HepG2 (cell line): Measurements from ENCODE around the gene NFATC3. TPM values are rescaled to one million over a fixed set of nuclear protein-coding genes. Genes with fewer than 3 reads are reported as not detected.

Experiments
- ATAC-seq: fragments of 200-7000 bp; cut with Tn5 transposase; 3 replicates; pipeline ENCODE4 v1.9.1; 2020; ENCODE audit warnings: mild to moderate bottlenecking, moderate library complexity
- BruUV-seq: library from RNA; stranded (reverse); fragments of 400-500 nt; replicated peaks from 2 replicates; lab custom pipeline; 2021; lab: Mats Ljungman, UMichigan
- CTCF ChIA-PET: fragments of 300-600 bp; formaldehyde crosslinking; extraction: SDS; loops from one replicate; lab custom pipeline; 2021; ENCODE audit warnings: low total read pairs, inconsistent platforms, low intra/inter-chr PET ratio; lab: Yijun Ruan, JAX
- POLR2A ChIA-PET: fragments of 350-600 bp; sonication (Branson Sonifier 250); formaldehyde crosslinking; loops from one replicate; lab custom pipeline; 2020; ENCODE audit warnings: antibody characterized with exemption, inconsistent platforms; lab: Yijun Ruan, JAX
- DNase-seq: peaks from one replicate; pipeline ENCODE4 v3.0.0-alpha.2; 2015; ENCODE audit warnings: low spot score
- FAIRE-seq: peaks from 3 replicates; lab custom pipeline; 2011; peaks lifted over from hg19 to GRCh38; lab: Jason Lieb, UNC
- H2AFZ ChIP-seq: one replicate; pipeline ENCODE4 v1.6.1; 2011; ENCODE audit warnings: low read length, inconsistent platforms
- H3K27ac ChIP-seq: fragments of 300-600 bp; 3 replicates; pipeline ENCODE4 v1.8.0; 2011; ENCODE audit warnings: mixed run types, mild to moderate bottlenecking, mixed read lengths, low read length, inconsistent platforms; ENCODE audit not compliant: insufficient read depth; ENCODE audit errors: extremely low read length
- H3K27me3 ChIP-seq, 2 experiments: fragments of 200-600 bp in 1 of 2; 2 replicates in 1 of 2; 3 replicates in 1 of 2; pipeline versions ENCODE4 v1.6.0 to v1.8.0; 2011; ENCODE audit warnings: low read length in 2 of 2, mild to moderate bottlenecking in 2 of 2, moderate library complexity in 2 of 2, inconsistent platforms in 1 of 2; ENCODE audit not compliant: insufficient read depth in 2 of 2, control insufficient read depth in 1 of 2
- H3K36me3 ChIP-seq, 2 experiments: fragments of 200-600 bp in 1 of 2; replicated peaks in 1 of 2; 2 replicates in 1 of 2; 3 replicates in 1 of 2; pipeline versions ENCODE4 v1.5.1 to v1.8.0; 2011; ENCODE audit warnings: low read length in 2 of 2, inconsistent platforms in 1 of 2; ENCODE audit not compliant: insufficient read depth in 2 of 2, control insufficient read depth in 1 of 2
- H3K4me1 ChIP-seq: 2 replicates; pipeline ENCODE4 v1.5.1; 2012; ENCODE audit warnings: low read length, inconsistent platforms; ENCODE audit not compliant: insufficient read depth
- H3K4me2 ChIP-seq: 2 replicates; pipeline ENCODE4 v1.6.0; 2011; ENCODE audit warnings: low read depth, low read length, inconsistent platforms
- H3K4me3 ChIP-seq, 3 experiments: fragments of 200-600 bp in 1 of 3; sonication (generic), shearing (Covaris generic) in 1 of 3; replicated peaks in 1 of 3; 2 replicates each; pipeline ENCODE4 v1.5.1; 2011 to 2016; ENCODE audit warnings: low read length in 3 of 3, inconsistent platforms in 2 of 3, low read depth in 2 of 3, mild to moderate bottlenecking in 2 of 3, control low read depth in 1 of 3, mixed read lengths in 1 of 3; ENCODE audit not compliant: insufficient read depth in 1 of 3
- H3K79me2 ChIP-seq: one replicate; pipeline ENCODE4 v1.6.1; 2011; ENCODE audit warnings: low read length, inconsistent platforms; ENCODE audit not compliant: insufficient read depth
- H3K9ac ChIP-seq: 2 replicates; pipeline ENCODE4 v1.6.0; 2011; ENCODE audit warnings: mild to moderate bottlenecking, low read depth, low read length, inconsistent platforms; ENCODE audit not compliant: insufficient read depth
- H3K9me3 ChIP-seq: 2 replicates; pipeline ENCODE4 v1.5.1; 2012; ENCODE audit warnings: mild to moderate bottlenecking, low read length
- H4K20me1 ChIP-seq: 2 replicates; pipeline ENCODE4 v1.6.0; 2011; ENCODE audit warnings: inconsistent platforms, mild to moderate bottlenecking, low read length, moderate library complexity; ENCODE audit not compliant: insufficient read depth
- HIVEP1 ChIP-seq: sonication (generic); formaldehyde crosslinking; IDR thresholded peaks from 2 replicates; pipeline ENCODE4 v1.4.0; 2020; ENCODE audit warnings: mild to moderate bottlenecking, missing genetic modification reagents
- NCOA1 ChIP-seq: sonication (generic); formaldehyde crosslinking; IDR thresholded peaks from 2 replicates; pipeline ENCODE4 v1.9.0; 2021; ENCODE audit warnings: missing genetic modification reagents
- RFX1 ChIP-seq: fragments of 450-650 bp; IDR thresholded peaks from 2 replicates; pipeline ENCODE4 v1.6.1; 2017
- SOX5 ChIP-seq: IDR thresholded peaks from 2 replicates; pipeline ENCODE4 v1.6.1; 2016; ENCODE audit warnings: borderline replicate concordance
- ZFY ChIP-seq: sonication (generic); formaldehyde crosslinking; IDR thresholded peaks from 2 replicates; pipeline ENCODE4 v1.4.0; 2020; ENCODE audit warnings: missing genetic modification reagents
- WGBS: methylation state at CpG from one replicate; pipeline ENCODE4 v1.1.6; 2017; ENCODE audit warnings: low lambda C conversion rate; 5-methylcytosine and 5-hydroxymethylcytosine counted together
- in situ Hi-C: cut with HindIII; loops from 2 replicates; pipeline ENCODE4 v1.10.0; 2017; ENCODE audit warnings: low pct_unique_long_range_greater_than_20kb; ENCODE audit not compliant: extremely low pct_ligation_motif_present
- intact Hi-C: fragments of 100-400 bp; cut with micrococcal nuclease; formaldehyde crosslinking; loops from one replicate; pipeline ENCODE4 v1.10.0; 2022; ENCODE audit not compliant: unreplicated experiment
- polyA plus RNA-seq, 8 experiments: library from polyadenylated mRNA; depleted of rRNA in 3 of 8; stranded (reverse) in 7 of 8; unstranded in 1 of 8; fragments of >200 nt; fragmentation: Illumina TruSeq in 4 of 8; extraction: Trizol in 4 of 8; gene quantifications; 2 replicates each; pipeline versions ENCODE4 v1.2.1 to v1.2.3, GENCODE V29; 2011 to 2016; ENCODE audit warnings: low read depth in 4 of 8, missing spikeins in 1 of 8, mixed read lengths in 1 of 8; ENCODE audit not compliant: insufficient read depth in 1 of 8
- total RNA-seq, 5 experiments: library from RNA; depleted of rRNA; stranded (reverse); fragments of >200 nt; fragmentation: Illumina TruSeq; extraction: Trizol; gene quantifications; 2 replicates each; pipeline ENCODE4 v1.2.3, GENCODE V29; 2016; ENCODE audit warnings: low read depth in 1 of 5
- TF ChIP-seq, protein P1 (sequence below): fragments of 450-650 bp; IDR thresholded peaks from 2 replicates; pipeline ENCODE4 v1.6.1; 2016
- TF ChIP-seq, protein P2 (sequence below): sonication (generic); formaldehyde crosslinking; IDR thresholded peaks from 2 replicates; pipeline ENCODE4 v1.4.0; 2020; ENCODE audit warnings: mild to moderate bottlenecking, missing genetic modification reagents
- TF ChIP-seq, protein P3 (sequence below): sonication (generic); formaldehyde crosslinking; IDR thresholded peaks from 2 replicates; pipeline ENCODE4 v1.5.1; 2020; ENCODE audit warnings: mild to moderate bottlenecking, missing genetic modification reagents, moderate library complexity

The NFATC3 gene
- total and polyA plus RNA-seq, 2 of the 13 experiments (the other 11 are each of a cell fraction or from before 2014, with no cell fraction given), result 52.6 to 62.7 TPM

DNA sequence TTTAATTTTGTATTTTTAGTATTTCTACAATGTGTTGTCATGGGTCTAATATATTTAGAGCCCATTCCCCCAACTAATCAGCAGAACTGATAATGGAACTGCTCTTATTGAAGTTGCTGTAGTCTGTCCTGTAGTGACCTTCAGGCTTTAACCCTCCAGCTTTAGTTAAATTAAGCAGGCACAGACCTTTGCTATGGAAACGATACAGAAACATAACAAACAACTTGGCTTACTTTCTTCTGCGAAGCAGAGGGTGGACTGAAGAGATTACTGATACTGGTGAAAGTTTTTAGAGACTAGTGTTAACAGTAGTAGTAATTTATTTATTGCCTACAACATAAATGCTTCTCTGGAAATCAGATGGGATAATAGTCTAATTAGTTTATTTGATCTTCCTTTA lies 61.4 kb downstream of the NFATC3 start:
- intact Hi-C loops, result no loop called here
- H2AFZ ChIP-seq, result no peak overlapping the region
- TF ChIP-seq RFX1, result 0 out of 2 replicates have a peak, but pooled peaks have one; percentile 40
- TF ChIP-seq, protein P1, sequence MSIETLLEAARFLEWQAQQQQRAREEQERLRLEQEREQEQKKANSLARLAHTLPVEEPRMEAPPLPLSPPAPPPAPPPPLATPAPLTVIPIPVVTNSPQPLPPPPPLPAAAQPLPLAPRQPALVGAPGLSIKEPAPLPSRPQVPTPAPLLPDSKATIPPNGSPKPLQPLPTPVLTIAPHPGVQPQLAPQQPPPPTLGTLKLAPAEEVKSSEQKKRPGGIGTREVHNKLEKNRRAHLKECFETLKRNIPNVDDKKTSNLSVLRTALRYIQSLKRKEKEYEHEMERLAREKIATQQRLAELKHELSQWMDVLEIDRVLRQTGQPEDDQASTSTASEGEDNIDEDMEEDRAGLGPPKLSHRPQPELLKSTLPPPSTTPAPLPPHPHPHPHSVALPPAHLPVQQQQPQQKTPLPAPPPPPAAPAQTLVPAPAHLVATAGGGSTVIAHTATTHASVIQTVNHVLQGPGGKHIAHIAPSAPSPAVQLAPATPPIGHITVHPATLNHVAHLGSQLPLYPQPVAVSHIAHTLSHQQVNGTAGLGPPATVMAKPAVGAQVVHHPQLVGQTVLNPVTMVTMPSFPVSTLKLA, result no peak
- TF ChIP-seq SOX5 (CRISPR knock-in tag), result no peak
- no peak for TF ChIP-seq ZFY
- H3K79me2 ChIP-seq, result peaks cover 51% of the 10 kb centered on the region
- H4K20me1 ChIP-seq, result no peaks in the 10 kb centered on the region
- FAIRE-seq, result no peak
- H3K27me3 ChIP-seq, result no peaks in the 10 kb centered on the region
- peak; percentile 62 for ATAC-seq
- H3K9me3 ChIP-seq, result no peaks in the 10 kb centered on the region
- H3K36me3 ChIP-seq, result peaks cover 6 to 29% of the 10 kb centered on the region in 2 experiments
- in situ Hi-C loops, result no loop called here
- POLR2A ChIA-PET, result no interaction called here
- peaks cover 22% of the 10 kb centered on the region for H3K4me1 ChIP-seq
- DNase-seq, result peak; percentile 50
- no peak overlapping the region for H3K4me2 ChIP-seq
- H3K4me3 ChIP-seq, result no peak overlapping the region
- H3K9ac ChIP-seq, result no peak overlapping the region
- CTCF ChIA-PET, result no interaction called here
- peak overlapping the region; percentile 12 for H3K27ac ChIP-seq
- BruUV-seq, result no TSS peak
- WGBS, result 65% methylated on average over 2 of the region's 2 CpGs

DNA sequence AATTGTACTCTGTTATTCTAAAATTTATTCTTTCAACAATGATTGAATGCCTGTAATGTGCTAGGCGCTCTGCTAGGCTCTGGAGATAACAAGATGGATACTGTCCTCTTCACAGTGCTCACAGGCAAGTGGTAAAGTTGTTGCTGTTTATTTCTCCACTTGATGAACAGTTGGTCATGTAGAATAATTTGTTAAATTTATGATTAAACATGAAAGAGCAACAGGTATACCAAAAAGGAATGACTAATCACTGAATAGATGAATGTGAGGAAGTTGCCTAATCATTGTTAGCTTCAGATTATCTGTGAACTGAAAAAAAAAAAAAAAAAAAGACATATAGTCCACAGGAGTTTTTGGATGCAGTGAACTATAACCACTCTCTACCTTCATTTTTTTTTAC lies 62.3 kb downstream of the NFATC3 start:
- no peak for DNase-seq
- intact Hi-C loops, result no loop called here
- Histone ChIP-seq H3K4me2 (no peak overlapping the region), H3K27me3 (no peaks in the 10 kb centered on the region), H3K4me1 (peaks cover 13% of the 10 kb centered on the region), H3K9me3 (no peaks in the 10 kb centered on the region), H3K4me3 (no peak overlapping the region), H4K20me1 (no peaks in the 10 kb centered on the region), H3K9ac (no peak overlapping the region), H2AFZ (no peak overlapping the region), H3K79me2 (peaks cover 42% of the 10 kb centered on the region), H3K36me3 (peaks cover 7 to 27% of the 10 kb centered on the region in 2 experiments), H3K27ac (peak overlapping the region; percentile 34)
- no peak for FAIRE-seq
- in situ Hi-C loops, result no loop called here
- CTCF ChIA-PET, result no interaction called here
- POLR2A ChIA-PET, result no interaction called here
- WGBS, result 98% methylated on average over 1 of the region's 1 CpG
- ATAC-seq, result no peak
- no TSS peak for BruUV-seq
- TF ChIP-seq NCOA1 (CRISPR knock-in tag) (no peak), HIVEP1 (CRISPR knock-in tag) (no peak)
- TF ChIP-seq, protein P2, sequence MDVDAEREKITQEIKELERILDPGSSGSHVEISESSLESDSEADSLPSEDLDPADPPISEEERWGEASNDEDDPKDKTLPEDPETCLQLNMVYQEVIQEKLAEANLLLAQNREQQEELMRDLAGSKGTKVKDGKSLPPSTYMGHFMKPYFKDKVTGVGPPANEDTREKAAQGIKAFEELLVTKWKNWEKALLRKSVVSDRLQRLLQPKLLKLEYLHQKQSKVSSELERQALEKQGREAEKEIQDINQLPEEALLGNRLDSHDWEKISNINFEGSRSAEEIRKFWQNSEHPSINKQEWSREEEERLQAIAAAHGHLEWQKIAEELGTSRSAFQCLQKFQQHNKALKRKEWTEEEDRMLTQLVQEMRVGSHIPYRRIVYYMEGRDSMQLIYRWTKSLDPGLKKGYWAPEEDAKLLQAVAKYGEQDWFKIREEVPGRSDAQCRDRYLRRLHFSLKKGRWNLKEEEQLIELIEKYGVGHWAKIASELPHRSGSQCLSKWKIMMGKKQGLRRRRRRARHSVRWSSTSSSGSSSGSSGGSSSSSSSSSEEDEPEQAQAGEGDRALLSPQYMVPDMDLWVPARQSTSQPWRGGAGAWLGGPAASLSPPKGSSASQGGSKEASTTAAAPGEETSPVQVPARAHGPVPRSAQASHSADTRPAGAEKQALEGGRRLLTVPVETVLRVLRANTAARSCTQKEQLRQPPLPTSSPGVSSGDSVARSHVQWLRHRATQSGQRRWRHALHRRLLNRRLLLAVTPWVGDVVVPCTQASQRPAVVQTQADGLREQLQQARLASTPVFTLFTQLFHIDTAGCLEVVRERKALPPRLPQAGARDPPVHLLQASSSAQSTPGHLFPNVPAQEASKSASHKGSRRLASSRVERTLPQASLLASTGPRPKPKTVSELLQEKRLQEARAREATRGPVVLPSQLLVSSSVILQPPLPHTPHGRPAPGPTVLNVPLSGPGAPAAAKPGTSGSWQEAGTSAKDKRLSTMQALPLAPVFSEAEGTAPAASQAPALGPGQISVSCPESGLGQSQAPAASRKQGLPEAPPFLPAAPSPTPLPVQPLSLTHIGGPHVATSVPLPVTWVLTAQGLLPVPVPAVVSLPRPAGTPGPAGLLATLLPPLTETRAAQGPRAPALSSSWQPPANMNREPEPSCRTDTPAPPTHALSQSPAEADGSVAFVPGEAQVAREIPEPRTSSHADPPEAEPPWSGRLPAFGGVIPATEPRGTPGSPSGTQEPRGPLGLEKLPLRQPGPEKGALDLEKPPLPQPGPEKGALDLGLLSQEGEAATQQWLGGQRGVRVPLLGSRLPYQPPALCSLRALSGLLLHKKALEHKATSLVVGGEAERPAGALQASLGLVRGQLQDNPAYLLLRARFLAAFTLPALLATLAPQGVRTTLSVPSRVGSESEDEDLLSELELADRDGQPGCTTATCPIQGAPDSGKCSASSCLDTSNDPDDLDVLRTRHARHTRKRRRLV (CRISPR knock-in tag), result no peak
- TF ChIP-seq, protein P3, sequence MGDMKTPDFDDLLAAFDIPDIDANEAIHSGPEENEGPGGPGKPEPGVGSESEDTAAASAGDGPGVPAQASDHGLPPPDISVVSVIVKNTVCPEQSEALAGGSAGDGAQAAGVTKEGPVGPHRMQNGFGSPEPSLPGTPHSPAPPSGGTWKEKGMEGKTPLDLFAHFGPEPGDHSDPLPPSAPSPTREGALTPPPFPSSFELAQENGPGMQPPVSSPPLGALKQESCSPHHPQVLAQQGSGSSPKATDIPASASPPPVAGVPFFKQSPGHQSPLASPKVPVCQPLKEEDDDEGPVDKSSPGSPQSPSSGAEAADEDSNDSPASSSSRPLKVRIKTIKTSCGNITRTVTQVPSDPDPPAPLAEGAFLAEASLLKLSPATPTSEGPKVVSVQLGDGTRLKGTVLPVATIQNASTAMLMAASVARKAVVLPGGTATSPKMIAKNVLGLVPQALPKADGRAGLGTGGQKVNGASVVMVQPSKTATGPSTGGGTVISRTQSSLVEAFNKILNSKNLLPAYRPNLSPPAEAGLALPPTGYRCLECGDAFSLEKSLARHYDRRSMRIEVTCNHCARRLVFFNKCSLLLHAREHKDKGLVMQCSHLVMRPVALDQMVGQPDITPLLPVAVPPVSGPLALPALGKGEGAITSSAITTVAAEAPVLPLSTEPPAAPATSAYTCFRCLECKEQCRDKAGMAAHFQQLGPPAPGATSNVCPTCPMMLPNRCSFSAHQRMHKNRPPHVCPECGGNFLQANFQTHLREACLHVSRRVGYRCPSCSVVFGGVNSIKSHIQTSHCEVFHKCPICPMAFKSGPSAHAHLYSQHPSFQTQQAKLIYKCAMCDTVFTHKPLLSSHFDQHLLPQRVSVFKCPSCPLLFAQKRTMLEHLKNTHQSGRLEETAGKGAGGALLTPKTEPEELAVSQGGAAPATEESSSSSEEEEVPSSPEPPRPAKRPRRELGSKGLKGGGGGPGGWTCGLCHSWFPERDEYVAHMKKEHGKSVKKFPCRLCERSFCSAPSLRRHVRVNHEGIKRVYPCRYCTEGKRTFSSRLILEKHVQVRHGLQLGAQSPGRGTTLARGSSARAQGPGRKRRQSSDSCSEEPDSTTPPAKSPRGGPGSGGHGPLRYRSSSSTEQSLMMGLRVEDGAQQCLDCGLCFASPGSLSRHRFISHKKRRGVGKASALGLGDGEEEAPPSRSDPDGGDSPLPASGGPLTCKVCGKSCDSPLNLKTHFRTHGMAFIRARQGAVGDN, result no peak
